ENCODE results near the gene ERVMER34-1. TPM values are rescaled to one million over a fixed set of nuclear protein-coding genes. Genes with fewer than 3 reads are reported as not detected.
A peak's percentile ranks its signal among the peaks of the same experiment; 100 is the strongest.

The ERVMER34-1 gene
- total RNA-seq = not detected

GRCh38 chr4:52750819-52751486 lies at the start of gene ERVMER34-1:
TSS of gene ERVMER34-1 (minus strand) at chr4:52751425. CDS start at chr4:52745520, 5,905 bp downstream.
- Mint-ChIP-seq H3K27ac (no peak within 1 kb of the TSS), H3K9me3 (no peaks in the 10 kb centered on the region), H3K4me1 (peaks cover 10% of the 10 kb centered on the region), H3K4me3 (peak within 1 kb of the TSS; percentile 56), H3K36me3 (ENCODE audit: low read depth) (peaks cover 4% of the 10 kb centered on the region), H3K27me3 (peaks cover 47% of the 10 kb centered on the region)
- ChIA-PET POLR2A (no interaction called here), CTCF (no interaction called here)
- DNase-seq = no peak

GRCh38 chr4:52799813-52800212 lies 48.6 kb upstream of the ERVMER34-1 start:
- DNase-seq = no peak
- H3K9me3 Mint-ChIP-seq = peaks cover 5% of the 10 kb centered on the region
- H3K4me3 Mint-ChIP-seq = no peak overlapping the region
- ChIA-PET CTCF (no interaction called here), POLR2A (no interaction called here)
- no peaks in the 10 kb centered on the region for H3K4me1 Mint-ChIP-seq
- H3K36me3 Mint-ChIP-seq (ENCODE audit: low read depth) = no peaks in the 10 kb centered on the region
- peaks cover 8% of the 10 kb centered on the region for H3K27me3 Mint-ChIP-seq
- no peak overlapping the region for H3K27ac Mint-ChIP-seq

- CTCF ChIA-PET = interaction anchor here (0.7 kb wide), 1 partner anchor 249 kb away, joined by 3 read pairs; no protein-coding TSS in a partner anchor
- H3K4me3 Mint-ChIP-seq = no peak overlapping the region
- H3K27ac Mint-ChIP-seq = no peak overlapping the region
- POLR2A ChIA-PET = no interaction called here
- DNase-seq = no peak
- no peaks in the 10 kb centered on the region for H3K36me3 Mint-ChIP-seq (ENCODE audit: low read depth)
- H3K4me1 Mint-ChIP-seq = no peaks in the 10 kb centered on the region
- no peaks in the 10 kb centered on the region for H3K9me3 Mint-ChIP-seq
- no peaks in the 10 kb centered on the region for H3K27me3 Mint-ChIP-seq
Measured at GRCh38 chr4:52795533-52795932, 44.3 kb upstream of the ERVMER34-1 start.

GRCh38 chr4:52791936-52792335 lies 40.7 kb upstream of the ERVMER34-1 start:
- CTCF ChIA-PET = no interaction called here
- DNase-seq = no peak
- no peak overlapping the region for H3K27ac Mint-ChIP-seq
- no peak overlapping the region for H3K4me3 Mint-ChIP-seq
- POLR2A ChIA-PET = no interaction called here
- no peaks in the 10 kb centered on the region for H3K36me3 Mint-ChIP-seq (ENCODE audit: low read depth)
- H3K9me3 Mint-ChIP-seq = no peaks in the 10 kb centered on the region
- no peaks in the 10 kb centered on the region for H3K27me3 Mint-ChIP-seq
- no peaks in the 10 kb centered on the region for H3K4me1 Mint-ChIP-seq

- Mint-ChIP-seq H3K4me1 (no peaks in the 10 kb centered on the region), H3K36me3 (ENCODE audit: low read depth) (no peaks in the 10 kb centered on the region), H3K27ac (no peak overlapping the region), H3K27me3 (no peaks in the 10 kb centered on the region), H3K4me3 (no peak overlapping the region), H3K9me3 (no peaks in the 10 kb centered on the region)
- DNase-seq = no peak
- POLR2A ChIA-PET = no interaction called here
- CTCF ChIA-PET = no interaction called here
Measured at GRCh38 chr4:52789774-52790173, 38.5 kb upstream of the ERVMER34-1 start.

- ChIA-PET CTCF (no interaction called here), POLR2A (no interaction called here)
- Mint-ChIP-seq H3K27ac (no peak overlapping the region), H3K9me3 (no peaks in the 10 kb centered on the region), H3K4me3 (no peak overlapping the region), H3K4me1 (no peaks in the 10 kb centered on the region), H3K36me3 (ENCODE audit: low read depth) (no peaks in the 10 kb centered on the region), H3K27me3 (no peaks in the 10 kb centered on the region)
- no peak for DNase-seq
Measured at GRCh38 chr4:52788806-52789205, 37.6 kb upstream of the ERVMER34-1 start.

- DNase-seq = no peak
- H3K27ac Mint-ChIP-seq = no peak overlapping the region
- POLR2A ChIA-PET = no interaction called here
- no peak overlapping the region for H3K4me3 Mint-ChIP-seq
- H3K4me1 Mint-ChIP-seq = no peaks in the 10 kb centered on the region
- peaks cover 2% of the 10 kb centered on the region for H3K9me3 Mint-ChIP-seq
- no peaks in the 10 kb centered on the region for H3K27me3 Mint-ChIP-seq
- CTCF ChIA-PET = no interaction called here
- H3K36me3 Mint-ChIP-seq (ENCODE audit: low read depth) = no peaks in the 10 kb centered on the region
Measured at GRCh38 chr4:52783069-52783468, 31.8 kb upstream of the ERVMER34-1 start.

GRCh38 chr4:52780617-52781354 lies 29.6 kb upstream of the ERVMER34-1 start:
- H3K27me3 Mint-ChIP-seq = peaks cover under 1% of the 10 kb centered on the region
- no peak for DNase-seq
- no peak overlapping the region for H3K27ac Mint-ChIP-seq
- H3K4me3 Mint-ChIP-seq = no peak overlapping the region
- H3K9me3 Mint-ChIP-seq = peaks cover 2% of the 10 kb centered on the region
- H3K4me1 Mint-ChIP-seq = no peaks in the 10 kb centered on the region
- POLR2A ChIA-PET = no interaction called here
- CTCF ChIA-PET = no interaction called here
- H3K36me3 Mint-ChIP-seq (ENCODE audit: low read depth) = no peaks in the 10 kb centered on the region

- CTCF ChIA-PET = no interaction called here
- Mint-ChIP-seq H3K36me3 (ENCODE audit: low read depth) (no peaks in the 10 kb centered on the region), H3K4me1 (no peaks in the 10 kb centered on the region), H3K27ac (no peak overlapping the region), H3K9me3 (peaks cover 2% of the 10 kb centered on the region), H3K4me3 (no peak overlapping the region), H3K27me3 (peaks cover 3% of the 10 kb centered on the region)
- DNase-seq = no peak
- POLR2A ChIA-PET = no interaction called here
Measured at GRCh38 chr4:52780206-52780605, 29.0 kb upstream of the ERVMER34-1 start.

GRCh38 chr4:52760256-52760655 lies 9.0 kb upstream of the ERVMER34-1 start:
- no peak for DNase-seq
- ChIA-PET POLR2A (no interaction called here), CTCF (interaction anchor here (0.6 kb wide), 1 partner anchor 226 kb away, joined by 3 read pairs; no protein-coding TSS in a partner anchor)
- H3K4me1 Mint-ChIP-seq = no peaks in the 10 kb centered on the region
- peaks cover 9% of the 10 kb centered on the region for H3K27me3 Mint-ChIP-seq
- H3K36me3 Mint-ChIP-seq (ENCODE audit: low read depth) = no peaks in the 10 kb centered on the region
- H3K9me3 Mint-ChIP-seq = no peaks in the 10 kb centered on the region
- no peak overlapping the region for H3K27ac Mint-ChIP-seq
- H3K4me3 Mint-ChIP-seq = no peak overlapping the region

- no peak for DNase-seq
- no peaks in the 10 kb centered on the region for H3K9me3 Mint-ChIP-seq
- no peak overlapping the region for H3K4me3 Mint-ChIP-seq
- ChIA-PET CTCF (no interaction called here), POLR2A (no interaction called here)
- peaks cover 4% of the 10 kb centered on the region for H3K36me3 Mint-ChIP-seq (ENCODE audit: low read depth)
- peaks cover 10% of the 10 kb centered on the region for H3K4me1 Mint-ChIP-seq
- H3K27me3 Mint-ChIP-seq = peaks cover 45% of the 10 kb centered on the region
- H3K27ac Mint-ChIP-seq = no peak overlapping the region
Measured at GRCh38 chr4:52755426-52755825, 4.2 kb upstream of the ERVMER34-1 start.

- H3K4me3 Mint-ChIP-seq = no peak overlapping the region
- no peak overlapping the region for H3K27ac Mint-ChIP-seq
- ChIA-PET CTCF (interaction anchor here (0.5 kb wide), 1 partner anchor 8 kb away, joined by 3 read pairs; no protein-coding TSS in a partner anchor), POLR2A (no interaction called here)
- H3K27me3 Mint-ChIP-seq = peaks cover 49% of the 10 kb centered on the region
- H3K9me3 Mint-ChIP-seq = no peaks in the 10 kb centered on the region
- no peak for DNase-seq
- peaks cover 10% of the 10 kb centered on the region for H3K4me1 Mint-ChIP-seq
- H3K36me3 Mint-ChIP-seq (ENCODE audit: low read depth) = peaks cover 4% of the 10 kb centered on the region
Measured at GRCh38 chr4:52752936-52753335, 1.7 kb upstream of the ERVMER34-1 start.

- Mint-ChIP-seq H3K9me3 (no peaks in the 10 kb centered on the region), H3K4me1 (peaks cover 10% of the 10 kb centered on the region), H3K4me3 (peak overlapping the region; percentile 56), H3K27ac (no peak overlapping the region), H3K27me3 (peaks cover 47% of the 10 kb centered on the region), H3K36me3 (ENCODE audit: low read depth) (peaks cover 4% of the 10 kb centered on the region)
- ChIA-PET CTCF (no interaction called here), POLR2A (no interaction called here)
- DNase-seq = no peak
Measured at GRCh38 chr4:52751487-52751911, 274 bp upstream of the ERVMER34-1 start.

GRCh38 chr4:52750213-52750612 lies 1.0 kb downstream of the ERVMER34-1 start:
- no peak for DNase-seq
- H3K4me3 Mint-ChIP-seq = peak overlapping the region; percentile 33
- no peaks in the 10 kb centered on the region for H3K9me3 Mint-ChIP-seq
- ChIA-PET POLR2A (no interaction called here), CTCF (no interaction called here)
- H3K36me3 Mint-ChIP-seq (ENCODE audit: low read depth) = peaks cover 4% of the 10 kb centered on the region
- peaks cover 49% of the 10 kb centered on the region for H3K27me3 Mint-ChIP-seq
- H3K27ac Mint-ChIP-seq = no peak overlapping the region
- peaks cover 10% of the 10 kb centered on the region for H3K4me1 Mint-ChIP-seq

Measured in activated CD4-positive, alpha-beta memory T cell treated with anti-CD3 and anti-CD28 coated beads, Interleukin-2, amount 10 ng/mL, durations not matched to agents 7 days and 5 days (primary cell).